DND-41 (cell line): Measurements from ENCODE around the gene RNF181.
A peak's percentile ranks its signal among the peaks of the same experiment; 100 is the strongest.

ENCODE experiments used
- ATAC-seq: fragments of 200-7000 bp; cut with Tn5 transposase; 3 replicates; pipeline ENCODE4 v1.9.1; 2021; ENCODE audit warnings: low read depth; ENCODE audit not compliant: insufficient read depth
- DNase-seq: peaks from one replicate; pipeline ENCODE4 v3.0.0-alpha.2; 2020
- H2AFZ ChIP-seq: 2 replicates; pipeline ENCODE4 v1.6.0; 2012; ENCODE audit warnings: low read depth, low read length
- H3K27ac ChIP-seq: 2 replicates; pipeline ENCODE4 v1.5.1; 2012; ENCODE audit warnings: low read length, inconsistent platforms
- H3K27me3 ChIP-seq: fragments of 200-600 bp; sonication (generic); 2 replicates; pipeline ENCODE4 v1.6.0; 2012; ENCODE audit warnings: low read length, mild to moderate bottlenecking, inconsistent platforms; ENCODE audit not compliant: insufficient read depth, poor library complexity
- H3K36me3 ChIP-seq: 2 replicates; pipeline ENCODE4 v1.5.1; 2012; ENCODE audit warnings: low read length, inconsistent platforms; ENCODE audit not compliant: insufficient read depth
- H3K4me1 ChIP-seq: 2 replicates; pipeline ENCODE4 v1.5.1; 2012; ENCODE audit warnings: mild to moderate bottlenecking, low read length; ENCODE audit not compliant: insufficient read depth
- H3K4me2 ChIP-seq: 2 replicates; pipeline ENCODE4 v1.6.0; 2012; ENCODE audit warnings: mild to moderate bottlenecking, moderate library complexity, low read length, inconsistent platforms; ENCODE audit not compliant: insufficient read depth
- H3K4me3 ChIP-seq, 2 experiments: fragments of 200-600 bp in 1 of 2; shearing (Covaris generic) in 1 of 2; 2 replicates each; pipeline ENCODE4 v1.5.1; 2012 to 2016; ENCODE audit warnings: inconsistent platforms in 2 of 2, low read length in 2 of 2, mild to moderate bottlenecking in 2 of 2, low read depth in 1 of 2, moderate library complexity in 1 of 2
- H3K79me2 ChIP-seq: 2 replicates; pipeline ENCODE4 v1.6.0; 2012; ENCODE audit warnings: low read length, inconsistent platforms; ENCODE audit not compliant: insufficient read depth
- H3K9ac ChIP-seq: 2 replicates; pipeline ENCODE4 v1.6.0; 2012; ENCODE audit warnings: low read depth, mild to moderate bottlenecking, inconsistent platforms, low read length, moderate library complexity
- H3K9me3 ChIP-seq: 2 replicates; pipeline ENCODE4 v1.5.1; 2012; ENCODE audit warnings: low read length, moderate library complexity, mild to moderate bottlenecking, inconsistent platforms; ENCODE audit not compliant: insufficient read depth, severe bottlenecking
- H4K20me1 ChIP-seq: 2 replicates; pipeline ENCODE4 v1.6.0; 2012; ENCODE audit warnings: low read length; ENCODE audit not compliant: insufficient read depth
- CTCF ChIP-seq: IDR thresholded peaks from 2 replicates; pipeline ENCODE4 v1.5.1; 2012; ENCODE audit warnings: borderline replicate concordance, low read length, moderate library complexity, mild to moderate bottlenecking; ENCODE audit not compliant: poor library complexity, severe bottlenecking; ENCODE audit errors: extremely low read depth
- EZH2 ChIP-seq: IDR thresholded peaks from 3 replicates; pipeline ENCODE4 v1.6.1; 2012; ENCODE audit warnings: borderline replicate concordance, low read depth, mild to moderate bottlenecking, moderate library complexity, low read length, inconsistent platforms; ENCODE audit not compliant: severe bottlenecking

The RNF181 gene

GRCh38 chr2:85597241-85597640, 1.7 kb downstream of the RNF181 start:
- H3K27ac ChIP-seq, result no peak overlapping the region
- peaks cover 18% of the 10 kb centered on the region for H4K20me1 ChIP-seq
- H3K36me3 ChIP-seq, result peaks cover 21% of the 10 kb centered on the region
- H3K4me3 ChIP-seq, result no peak overlapping the region
- no peaks in the 10 kb centered on the region for H3K9me3 ChIP-seq
- H3K9ac ChIP-seq, result no peak overlapping the region
- H3K4me2 ChIP-seq, result peak overlapping the region; percentile 81
- H3K27me3 ChIP-seq, result no peaks in the 10 kb centered on the region
- DNase-seq (no peak), ATAC-seq (no peak)
- peaks cover 33% of the 10 kb centered on the region for H3K79me2 ChIP-seq
- no peak overlapping the region for H2AFZ ChIP-seq
- peaks cover 34% of the 10 kb centered on the region for H3K4me1 ChIP-seq
- TF ChIP-seq CTCF (no peak), EZH2 (no peak)

GRCh38 chr2:85598594-85599340, 3.2 kb downstream of the RNF181 start:
- Histone ChIP-seq H3K27me3 (peaks cover 10% of the 10 kb centered on the region), H2AFZ (no peak overlapping the region), H4K20me1 (peaks cover 18% of the 10 kb centered on the region), H3K9me3 (no peaks in the 10 kb centered on the region), H3K9ac (no peak overlapping the region), H3K4me3 (no peak overlapping the region), H3K4me2 (no peak overlapping the region), H3K4me1 (peaks cover 45% of the 10 kb centered on the region), H3K36me3 (peaks cover 21% of the 10 kb centered on the region), H3K79me2 (peaks cover 33% of the 10 kb centered on the region), H3K27ac (no peak overlapping the region)
- no peak for ATAC-seq
- no peak for DNase-seq
- TF ChIP-seq CTCF (no peak), EZH2 (no peak)

- ATAC-seq, result no peak
- H3K4me3 ChIP-seq, result no peak overlapping the region
- H3K27ac ChIP-seq, result no peak overlapping the region
- TF ChIP-seq CTCF (no peak), EZH2 (no peak)
- H4K20me1 ChIP-seq, result peaks cover 20% of the 10 kb centered on the region
- no peaks in the 10 kb centered on the region for H3K9me3 ChIP-seq
- H3K36me3 ChIP-seq, result peaks cover 21% of the 10 kb centered on the region
- no peak overlapping the region for H3K9ac ChIP-seq
- no peak for DNase-seq
- peaks cover 28% of the 10 kb centered on the region for H3K79me2 ChIP-seq
- no peak overlapping the region for H2AFZ ChIP-seq
- H3K4me1 ChIP-seq, result peaks cover 37% of the 10 kb centered on the region
- H3K27me3 ChIP-seq, result peaks cover 10% of the 10 kb centered on the region
- H3K4me2 ChIP-seq, result no peak overlapping the region
Measured at GRCh38 chr2:85599468-85600234, 4.1 kb downstream of the RNF181 start.
